Bone marrow (tissue), 2 donors: ENCODE results near the gene HS6ST1.

Experiments used
- DNase-seq, 2 donors: peaks; one replicate each; lab custom pipeline; 2025; lab: John Stamatoyannopoulos, UW

HS6ST1 gene

GRCh38 chr2:128282246-128282975 is 36.3 kb downstream of the HS6ST1 start:
- no peak for DNase-seq

GRCh38 chr2:128281852-128282245 is 36.8 kb downstream of the HS6ST1 start:
- no peak for DNase-seq

- no peak for DNase-seq
Measured at GRCh38 chr2:128280901-128281321, 37.8 kb downstream of the HS6ST1 start.

- DNase-seq, result peak; percentile 26 to 76
Measured at GRCh38 chr2:128280158-128280871, 38.4 kb downstream of the HS6ST1 start.

GRCh38 chr2:128279786-128280157 is 38.9 kb downstream of the HS6ST1 start:
- no peak for DNase-seq

- no peak for DNase-seq
Measured at GRCh38 chr2:128279009-128279408, 39.7 kb downstream of the HS6ST1 start.

- DNase-seq, result no peak
Measured at GRCh38 chr2:128277961-128278681, 40.5 kb downstream of the HS6ST1 start.

GRCh38 chr2:128276878-128277675 is 41.6 kb downstream of the HS6ST1 start:
- DNase-seq, result no peak

GRCh38 chr2:128275498-128276045 is 43.1 kb downstream of the HS6ST1 start:
- no peak for DNase-seq

- DNase-seq, result no peak
Measured at GRCh38 chr2:128274218-128274617, 44.5 kb downstream of the HS6ST1 start.

- no peak for DNase-seq
Measured at GRCh38 chr2:128273469-128274081, 45.1 kb downstream of the HS6ST1 start.

- no peak for DNase-seq
Measured at GRCh38 chr2:128272601-128273468, 45.8 kb downstream of the HS6ST1 start.

GRCh38 chr2:128271911-128272600 is 46.6 kb downstream of the HS6ST1 start:
- DNase-seq, result no peak

- no peak for DNase-seq
Measured at GRCh38 chr2:128271597-128271910, 47.1 kb downstream of the HS6ST1 start.

GRCh38 chr2:128270672-128271596 is 47.7 kb downstream of the HS6ST1 start:
- DNase-seq, result no peak

- DNase-seq, result no peak
Measured at GRCh38 chr2:128269990-128270671, 48.5 kb downstream of the HS6ST1 start.

- no peak for DNase-seq
Measured at GRCh38 chr2:128269063-128269989, 49.3 kb downstream of the HS6ST1 start.
